GM21576 (cell line): ENCODE measurements around the gene RAD9A.

Source experiments
- ATAC-seq: cut with Tn5 transposase; IDR thresholded peaks from one replicate; pipeline ENCODE4 v1.9.1; 2021; ENCODE audit warnings: mild to moderate bottlenecking, moderate library complexity; ENCODE audit not compliant: unreplicated experiment

The RAD9A gene

DNA sequence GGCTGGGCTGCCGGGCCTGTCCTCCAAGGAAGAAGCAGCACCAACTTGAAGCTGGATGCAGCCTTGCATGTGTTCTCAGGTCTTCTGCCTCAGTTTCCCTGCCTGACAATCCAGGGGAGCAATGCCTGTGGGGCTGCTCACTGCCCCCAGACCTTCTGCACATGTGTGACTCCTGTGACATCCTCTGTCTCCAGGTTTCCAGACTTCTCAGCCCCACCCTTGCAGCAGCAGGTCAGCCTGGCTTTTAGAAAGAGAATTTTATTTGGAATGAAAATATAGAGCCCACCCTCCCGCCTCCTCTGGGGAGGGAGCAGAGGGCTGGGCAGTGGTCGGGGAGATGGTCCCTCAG lies 46.0 kb downstream of the RAD9A start:
- ATAC-seq, result no peak

DNA sequence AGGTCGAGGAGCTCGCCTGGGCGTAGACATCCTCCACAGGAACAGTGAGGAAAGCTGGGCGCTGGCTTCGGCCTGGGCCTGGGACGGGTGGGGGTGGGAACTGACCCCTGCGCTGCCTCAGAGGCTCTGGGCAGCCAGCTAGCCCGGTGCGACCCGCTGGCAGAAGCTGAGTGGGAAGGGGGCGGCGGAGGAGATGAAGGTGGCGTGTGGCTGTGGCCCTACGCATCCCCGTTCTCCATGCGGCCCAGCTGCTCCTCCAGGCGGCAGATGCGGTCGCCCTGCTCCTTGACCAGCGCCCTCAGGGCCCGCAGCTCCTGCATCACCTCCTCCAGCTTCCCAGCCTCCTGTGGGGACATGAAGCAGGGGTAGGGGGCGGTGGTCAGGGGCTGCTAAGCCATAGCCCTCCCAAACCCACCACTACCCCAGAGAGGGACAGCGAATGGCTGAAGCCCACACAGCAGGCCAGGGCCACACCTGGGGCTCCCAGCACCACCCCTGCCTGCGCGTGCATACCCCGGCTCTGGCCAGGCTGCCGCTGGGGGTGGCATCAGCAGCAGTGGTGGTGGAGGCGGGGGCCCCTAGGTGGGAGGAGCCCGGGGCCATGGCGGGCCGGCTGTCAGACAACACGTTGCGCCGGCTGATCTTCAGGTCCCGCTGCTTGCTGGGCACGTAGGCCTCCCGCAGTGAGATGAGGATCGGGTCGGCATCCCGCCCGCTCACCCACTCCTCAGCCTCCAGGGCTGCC lies 46.5 kb downstream of the RAD9A start:
- ATAC-seq, result no peak

DNA sequence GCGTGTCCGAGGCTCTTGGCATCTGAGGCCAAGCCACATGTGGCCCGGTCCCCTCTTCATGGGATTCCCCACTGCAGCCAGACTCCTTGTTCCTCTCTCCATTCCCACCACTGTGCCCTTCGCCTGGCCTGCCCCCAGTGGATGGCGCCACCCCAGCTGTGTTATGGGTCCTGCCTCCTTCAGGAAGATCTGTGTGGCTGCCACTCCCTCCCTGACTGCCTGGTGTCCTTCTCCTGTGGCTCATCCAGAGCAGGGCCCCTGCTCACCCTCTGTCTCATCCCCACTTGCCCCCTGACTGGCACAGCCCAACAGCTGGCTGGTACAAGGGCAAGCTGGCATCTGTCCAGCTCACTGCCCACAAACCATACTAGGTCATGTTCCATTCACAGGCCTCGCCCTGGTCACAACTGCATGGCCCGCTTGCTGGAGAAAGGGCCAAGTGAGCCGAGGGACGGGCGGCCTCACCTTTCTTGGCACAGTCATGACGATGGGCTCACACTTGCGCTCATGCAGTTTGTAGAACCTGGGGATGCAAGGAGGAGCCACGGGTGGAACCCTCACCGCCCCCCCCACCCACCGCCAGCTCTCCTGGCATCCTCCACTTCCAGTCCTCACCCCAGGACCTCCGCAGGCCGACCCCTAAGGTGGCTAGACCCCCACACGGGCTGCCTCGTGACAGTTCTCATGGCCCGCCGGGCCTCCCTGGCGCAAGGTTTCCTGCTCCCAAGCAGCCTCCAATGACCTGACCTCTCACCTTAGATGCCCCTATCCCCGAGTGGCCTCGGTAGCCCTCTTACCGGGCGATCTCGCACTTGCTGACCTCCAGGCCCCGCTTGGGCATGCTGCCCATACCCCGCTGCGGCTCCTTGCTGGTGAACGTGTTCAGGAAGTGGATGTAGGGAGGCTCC lies 47.8 kb downstream of the RAD9A start:
- no peak for ATAC-seq

DNA sequence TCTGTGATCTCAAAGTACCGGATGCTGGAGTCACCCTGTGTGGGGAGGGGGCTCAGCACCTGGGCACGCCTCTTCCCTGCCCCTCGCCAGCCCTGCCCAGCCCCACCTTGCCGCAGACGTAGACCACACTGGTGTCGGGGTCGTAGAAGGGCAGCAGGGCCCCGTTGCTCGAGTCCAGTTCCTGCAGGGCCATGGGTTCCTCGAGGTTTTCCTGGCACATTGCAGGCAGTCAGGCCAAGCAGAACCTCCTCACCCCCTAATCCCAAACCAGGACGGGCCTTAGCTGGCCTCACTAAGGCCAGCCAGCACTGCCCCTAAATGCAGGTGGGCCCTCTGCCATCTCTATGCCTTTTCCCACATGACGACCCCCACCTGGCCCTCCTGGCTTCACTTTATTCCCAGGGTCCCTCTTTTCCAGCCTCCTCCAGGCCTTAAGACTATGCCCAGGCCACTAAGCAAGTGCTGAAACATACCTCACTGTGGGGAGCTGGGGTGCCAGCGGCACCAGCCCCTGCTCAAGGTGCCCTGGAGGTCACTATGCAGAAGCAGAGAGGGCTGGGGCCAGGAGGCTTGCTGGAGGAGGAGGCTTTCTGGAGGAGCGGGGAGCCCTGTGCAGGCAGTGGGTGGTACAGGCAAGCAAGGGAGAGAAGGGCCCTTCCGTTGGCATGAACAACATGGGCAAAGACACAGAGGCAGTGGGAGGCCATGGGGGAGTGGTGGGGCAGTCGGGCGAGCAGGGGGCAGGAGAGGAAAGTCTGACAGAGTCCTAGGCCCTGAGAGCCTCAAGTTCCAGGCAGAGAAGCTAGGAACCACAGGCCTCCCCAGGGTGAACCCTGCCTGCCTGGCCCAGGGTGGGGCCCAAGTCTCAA lies 48.7 kb downstream of the RAD9A start:
- ATAC-seq, result no peak

DNA sequence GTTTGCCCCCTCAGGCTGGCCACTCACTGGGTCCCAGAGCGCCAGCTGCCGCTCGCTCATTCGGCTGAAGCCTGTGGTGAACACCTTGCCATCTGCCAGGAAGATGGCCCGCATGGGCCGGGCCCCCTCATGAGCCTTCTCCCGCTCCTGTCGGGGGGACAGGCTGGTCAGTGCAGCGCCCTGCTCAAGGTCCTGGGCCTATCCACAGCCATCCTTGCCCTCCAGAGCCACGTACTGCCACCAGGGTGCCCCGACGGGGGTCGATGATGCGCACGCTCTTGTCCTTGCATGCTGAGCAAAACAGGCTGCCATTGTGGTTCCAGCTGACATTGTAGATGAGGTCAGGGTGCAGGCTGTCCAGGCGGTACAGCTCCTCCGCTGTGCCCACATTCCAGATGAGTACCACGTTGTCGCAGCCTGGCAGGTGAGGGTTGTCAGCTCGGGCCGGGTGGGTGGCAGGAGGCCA lies 49.3 kb downstream of the RAD9A start:
- no peak for ATAC-seq

DNA sequence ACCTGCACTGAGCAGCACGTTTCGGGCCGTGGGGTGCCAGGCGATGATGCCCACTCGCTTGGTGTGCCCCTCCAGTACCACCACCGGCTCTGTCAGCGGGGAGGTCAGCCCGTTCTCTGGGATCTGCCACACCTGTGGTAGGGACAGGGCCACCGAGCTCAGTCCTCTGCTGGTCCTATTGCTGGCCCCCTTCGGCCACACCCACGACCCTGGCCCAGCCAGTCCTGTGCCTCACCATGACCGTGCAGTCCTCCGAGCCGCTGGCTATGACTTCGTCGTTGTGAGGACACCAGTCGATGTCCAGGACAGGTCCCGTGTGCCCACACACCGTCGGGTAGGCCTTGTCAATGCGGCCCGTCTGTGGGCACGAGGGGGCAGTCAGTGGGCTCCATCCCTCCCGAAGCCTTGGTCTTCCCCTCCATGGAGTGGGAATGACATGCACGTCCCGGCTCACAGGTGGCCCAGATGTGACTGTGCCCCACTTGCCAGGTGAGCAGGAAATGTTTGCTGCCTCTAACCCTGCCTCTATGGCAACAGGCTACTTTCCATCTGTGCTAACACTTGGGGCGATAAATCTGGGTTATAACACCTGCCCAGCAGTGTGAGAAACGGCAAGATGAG lies 50.1 kb downstream of the RAD9A start:
- ATAC-seq, result no peak

DNA sequence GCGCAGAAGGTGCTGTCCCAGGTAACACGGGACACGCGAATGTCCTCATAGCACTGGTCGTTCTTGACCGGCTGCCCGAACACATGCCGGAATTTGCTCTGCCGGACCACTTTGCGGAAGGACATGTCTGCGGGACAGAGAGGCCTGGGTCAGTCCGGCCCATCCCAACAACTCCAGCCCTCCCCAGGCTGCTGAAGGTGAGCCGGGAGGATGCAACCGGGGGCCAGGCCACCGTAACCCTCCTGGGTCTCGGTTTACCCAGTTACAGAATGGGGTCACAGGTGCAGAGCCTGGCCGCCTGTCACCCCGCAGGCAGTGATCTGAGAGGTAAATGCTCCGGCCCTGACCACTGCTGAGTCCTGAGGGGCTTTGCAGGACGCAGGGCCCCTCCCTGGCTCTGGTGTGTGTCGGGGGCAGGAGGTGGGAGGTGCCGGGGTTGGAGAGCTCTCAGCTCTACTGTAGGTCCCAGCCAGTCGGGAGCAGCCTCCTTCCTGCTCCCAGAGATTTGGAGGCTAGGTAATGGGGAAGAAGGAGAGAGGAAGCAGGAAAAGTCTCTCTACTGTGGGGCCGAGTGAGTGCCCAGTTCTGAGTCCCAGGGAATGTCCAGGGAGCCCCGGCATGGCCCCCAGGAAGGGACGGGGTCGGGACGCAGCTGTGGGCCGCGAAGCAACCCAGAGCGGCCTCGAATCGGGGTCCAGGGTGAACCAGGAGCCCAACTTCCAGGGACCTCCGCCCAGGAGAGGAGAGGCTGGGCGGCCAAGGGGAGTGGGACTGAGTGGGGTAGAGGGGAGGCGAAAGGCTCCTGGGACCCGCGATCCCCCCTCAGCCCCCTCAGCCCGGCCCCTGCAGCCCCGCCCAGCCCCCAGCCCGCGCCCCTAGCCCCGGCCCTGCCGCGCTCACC lies 51.0 kb downstream of the RAD9A start:
- ATAC-seq, result no peak

DNA sequence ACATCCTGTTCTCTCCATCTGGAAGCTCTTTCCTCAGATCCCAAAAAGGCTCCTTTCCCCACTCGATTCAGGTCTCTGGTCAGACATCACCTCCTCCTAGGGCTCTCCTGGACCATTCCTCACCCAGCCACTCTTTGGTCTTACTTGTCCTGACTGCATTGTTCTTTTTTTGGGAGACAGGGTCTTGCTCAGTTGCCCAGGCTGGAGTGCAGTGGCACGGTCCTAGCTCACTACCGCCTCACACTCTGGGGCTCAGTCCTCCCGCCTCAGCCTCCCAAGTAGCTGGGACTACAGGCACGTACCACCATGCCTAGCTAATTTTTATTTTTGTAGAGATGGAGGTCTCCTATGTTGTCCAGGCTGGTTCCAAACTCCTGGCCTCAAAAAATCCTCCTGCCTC lies 53.7 kb downstream of the RAD9A start:
- no peak for ATAC-seq
